Retinal pigment epithelial cell (primary cell): ENCODE measurements around the gene ZNF497.

ENCODE experiments used
- DNase-seq: peaks from one replicate; pipeline ENCODE4 v3.0.0-alpha.2; 2010; ENCODE audit warnings: low read depth
- H3K4me3 ChIP-seq: 2 replicates; pipeline ENCODE4 v1.5.1; 2011; ENCODE audit warnings: mild to moderate bottlenecking, low read length, control low read depth, moderate library complexity
- CTCF ChIP-seq: conservative IDR thresholded peaks from 2 replicates; pipeline ENCODE4 v1.5.1; 2011; ENCODE audit warnings: low read depth, low read length, control low read depth, inconsistent platforms

Gene ZNF497

GRCh38 chr19:58307736-58308135, 54.8 kb downstream of the ZNF497 start:
- no peak overlapping the region for H3K4me3 ChIP-seq
- no peak for TF ChIP-seq CTCF
- no peak for DNase-seq

- no peak for DNase-seq
- no peak for TF ChIP-seq CTCF
Observed at GRCh38 chr19:58305932-58306323, 56.6 kb downstream of the ZNF497 start.

GRCh38 chr19:58305065-58305931, 57.3 kb downstream of the ZNF497 start, which contains the start of gene ERVK3-1:
Gene ERVK3-1 (plus strand): TSS chr19:58305377. CDS start chr19:58312169, 6,792 bp downstream.
- DNase-seq, result peak; percentile 89
- no peak for TF ChIP-seq CTCF

More at GRCh38 chr19:58305932-58306323, 56.6 kb downstream of the ZNF497 start:
- peak overlapping the region; percentile 95 for H3K4me3 ChIP-seq

GRCh38 chr19:58304748-58305064, 57.8 kb downstream of the ZNF497 start:
- no peak for DNase-seq
- no peak for TF ChIP-seq CTCF

More at GRCh38 chr19:58305065-58305931, 57.3 kb downstream of the ZNF497 start, which contains the start of gene ERVK3-1:
- H3K4me3 ChIP-seq, result peak within 1 kb of the TSS; percentile 95

More at GRCh38 chr19:58304748-58305064, 57.8 kb downstream of the ZNF497 start:
- H3K4me3 ChIP-seq, result peak overlapping the region; percentile 95
